Hepatocyte (in vitro differentiated cells): ENCODE data around the gene P4HA3.

ENCODE experiments used
- EZH2 ChIP-seq: fragments of 200-600 bp; sonication (generic); IDR thresholded peaks from 2 replicates; pipeline ENCODE4 v1.6.1; 2016; ENCODE audit warnings: antibody characterized with exemption, mild to moderate bottlenecking, borderline replicate concordance
- EZH2phosphoT487 ChIP-seq: fragments of 200-600 bp; sonication (generic); IDR thresholded peaks from one replicate; pipeline ENCODE4 v1.6.1; 2018; ENCODE audit warnings: antibody characterized with exemption, mild to moderate bottlenecking, low read depth, moderate library complexity; ENCODE audit not compliant: unreplicated experiment, severe bottlenecking
- TF ChIP-seq, protein P1 (sequence below): fragments of 200-600 bp; sonication (generic); IDR thresholded peaks from 2 replicates; pipeline ENCODE4 v1.5.1; 2016; ENCODE audit warnings: antibody characterized with exemption, mild to moderate bottlenecking; ENCODE audit not compliant: poor library complexity

DNA sequence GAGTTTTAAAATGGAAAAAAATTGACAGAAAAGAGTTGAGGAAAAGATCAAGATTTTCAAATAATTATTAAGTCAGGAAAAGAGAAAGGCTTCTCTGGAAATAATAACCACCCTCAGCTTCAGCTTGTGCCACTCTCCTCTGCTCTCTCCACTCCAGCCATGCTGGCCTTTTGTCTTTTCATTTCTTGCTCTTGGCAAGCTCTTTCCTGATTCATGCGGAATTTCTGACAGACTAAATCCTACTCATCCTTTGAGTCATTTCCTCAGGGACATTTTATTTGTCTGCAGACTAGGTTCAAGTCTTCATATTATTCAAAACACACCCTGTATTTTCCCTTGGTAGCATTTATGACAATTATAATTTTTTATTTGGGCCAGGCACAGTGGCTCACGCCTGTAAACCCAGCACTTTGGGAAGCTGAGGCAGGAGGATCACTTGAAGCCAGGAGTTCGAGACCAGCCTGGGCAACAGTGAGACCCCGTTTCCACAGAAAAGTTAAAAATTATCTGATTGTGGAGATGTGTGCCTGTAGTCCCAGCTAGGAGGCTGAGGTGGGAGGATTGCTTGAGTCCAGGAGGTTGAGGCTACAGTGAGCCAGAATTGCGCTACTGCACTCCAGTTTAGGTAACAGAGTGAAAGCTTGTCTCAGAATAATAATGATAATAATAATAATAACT, 7.8 kb upstream of the P4HA3 start:
- TF ChIP-seq, protein P1, sequence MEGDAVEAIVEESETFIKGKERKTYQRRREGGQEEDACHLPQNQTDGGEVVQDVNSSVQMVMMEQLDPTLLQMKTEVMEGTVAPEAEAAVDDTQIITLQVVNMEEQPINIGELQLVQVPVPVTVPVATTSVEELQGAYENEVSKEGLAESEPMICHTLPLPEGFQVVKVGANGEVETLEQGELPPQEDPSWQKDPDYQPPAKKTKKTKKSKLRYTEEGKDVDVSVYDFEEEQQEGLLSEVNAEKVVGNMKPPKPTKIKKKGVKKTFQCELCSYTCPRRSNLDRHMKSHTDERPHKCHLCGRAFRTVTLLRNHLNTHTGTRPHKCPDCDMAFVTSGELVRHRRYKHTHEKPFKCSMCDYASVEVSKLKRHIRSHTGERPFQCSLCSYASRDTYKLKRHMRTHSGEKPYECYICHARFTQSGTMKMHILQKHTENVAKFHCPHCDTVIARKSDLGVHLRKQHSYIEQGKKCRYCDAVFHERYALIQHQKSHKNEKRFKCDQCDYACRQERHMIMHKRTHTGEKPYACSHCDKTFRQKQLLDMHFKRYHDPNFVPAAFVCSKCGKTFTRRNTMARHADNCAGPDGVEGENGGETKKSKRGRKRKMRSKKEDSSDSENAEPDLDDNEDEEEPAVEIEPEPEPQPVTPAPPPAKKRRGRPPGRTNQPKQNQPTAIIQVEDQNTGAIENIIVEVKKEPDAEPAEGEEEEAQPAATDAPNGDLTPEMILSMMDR, result no peak
- TF ChIP-seq EZH2 (no peak), EZH2phosphoT487 (no peak)
